SK-N-MC (cell line): ENCODE measurements around the gene NOM1.

Experiments
- DNase-seq: peaks from one replicate; pipeline ENCODE4 v3.0.0-alpha.2; 2011; ENCODE audit warnings: low read depth, low spot score
- H3K27ac ChIP-seq: fragments of 200-600 bp; sonication (generic); 2 replicates; pipeline ENCODE4 v1.5.1; 2016; ENCODE audit warnings: mixed run types
- H3K36me3 ChIP-seq: fragments of 200-600 bp; sonication (generic); 2 replicates; pipeline ENCODE4 v1.6.1; 2017; ENCODE audit warnings: antibody characterized with exemption, low read length, mixed read lengths; ENCODE audit not compliant: insufficient read depth
- H3K4me3 ChIP-seq: fragments of 200-600 bp; sonication (generic); 2 replicates; pipeline ENCODE4 v1.5.1; 2016
- H3K9ac ChIP-seq: fragments of 200-600 bp; sonication (generic); 2 replicates; pipeline ENCODE4 v1.8.0; 2017; ENCODE audit warnings: mixed run types, mixed read lengths; ENCODE audit not compliant: insufficient read length
- H3K9me3 ChIP-seq: fragments of 200-600 bp; sonication (generic); 2 replicates; pipeline ENCODE4 v1.6.1; 2017; ENCODE audit warnings: low read depth, mild to moderate bottlenecking, antibody characterized with exemption, low read length, moderate library complexity, mixed read lengths
- EZH2 ChIP-seq: fragments of 200-600 bp; sonication (generic); IDR thresholded peaks from one replicate; pipeline ENCODE4 v1.6.1; 2017; ENCODE audit warnings: antibody characterized with exemption
- FOXP2 ChIP-seq: optimal IDR thresholded peaks from 2 replicates; pipeline ENCODE3; 2011; ENCODE audit warnings: mild to moderate bottlenecking, moderate library complexity; ENCODE audit not compliant: insufficient read depth; ENCODE audit errors: extremely low read length, control extremely low read depth
- POLR2AphosphoS5 ChIP-seq: IDR thresholded peaks from 2 replicates; pipeline ENCODE4 v1.6.1; 2012; ENCODE audit warnings: mild to moderate bottlenecking, low read depth, low read length, borderline replicate concordance

Gene NOM1

GRCh38 chr7:156964971-156965370, 15.5 kb downstream of the NOM1 start:
- TF ChIP-seq FOXP2 (no peak), EZH2 (no peak), POLR2AphosphoS5 (no peak)
- no peak overlapping the region for H3K27ac ChIP-seq
- no peak overlapping the region for H3K4me3 ChIP-seq
- no peak for DNase-seq
- peaks cover 71% of the 10 kb centered on the region for H3K36me3 ChIP-seq
- H3K9me3 ChIP-seq, result no peaks in the 10 kb centered on the region
- H3K9ac ChIP-seq, result no peak overlapping the region

- peaks cover 68% of the 10 kb centered on the region for H3K36me3 ChIP-seq
- no peak for DNase-seq
- no peak overlapping the region for H3K27ac ChIP-seq
- H3K9ac ChIP-seq, result no peak overlapping the region
- TF ChIP-seq FOXP2, result no peak
- no peak for TF ChIP-seq EZH2
- TF ChIP-seq POLR2AphosphoS5, result no peak
- no peak overlapping the region for H3K4me3 ChIP-seq
- H3K9me3 ChIP-seq, result no peaks in the 10 kb centered on the region
These were observed 16.9 kb downstream of the NOM1 start for GRCh38 chr7:156966387-156966786.

DNA sequence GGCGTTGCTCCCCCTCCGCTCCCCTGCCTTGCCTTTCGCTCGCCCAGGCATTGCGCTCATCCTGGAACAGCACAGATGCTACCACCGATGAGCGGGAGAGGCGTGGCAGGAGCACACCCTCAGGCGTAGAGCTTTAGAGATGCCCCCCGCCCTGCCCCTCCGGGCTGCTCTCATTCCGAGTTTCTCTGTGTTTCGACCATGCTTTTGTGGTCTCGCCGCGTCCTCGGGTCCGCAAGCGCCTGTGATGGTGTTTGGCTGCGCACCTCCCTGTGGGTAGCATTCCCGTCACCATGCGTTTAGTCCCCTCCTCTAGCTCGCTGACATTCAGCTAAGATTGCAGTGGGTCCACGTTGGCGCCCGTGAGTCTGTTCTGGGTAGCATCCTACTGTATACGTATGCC, 18.7 kb downstream of the NOM1 start:
- peaks cover 55% of the 10 kb centered on the region for H3K36me3 ChIP-seq
- TF ChIP-seq POLR2AphosphoS5 (no peak), FOXP2 (no peak), EZH2 (no peak)
- no peak overlapping the region for H3K27ac ChIP-seq
- no peak overlapping the region for H3K4me3 ChIP-seq
- no peak overlapping the region for H3K9ac ChIP-seq
- no peak for DNase-seq
- no peaks in the 10 kb centered on the region for H3K9me3 ChIP-seq

GRCh38 chr7:156969972-156970420, 20.5 kb downstream of the NOM1 start:
- DNase-seq, result no peak
- Histone ChIP-seq H3K27ac (no peak overlapping the region), H3K9me3 (no peaks in the 10 kb centered on the region), H3K9ac (no peak overlapping the region), H3K4me3 (no peak overlapping the region), H3K36me3 (peaks cover 38% of the 10 kb centered on the region)
- TF ChIP-seq POLR2AphosphoS5, result no peak
- TF ChIP-seq EZH2, result no peak
- no peak for TF ChIP-seq FOXP2

DNA sequence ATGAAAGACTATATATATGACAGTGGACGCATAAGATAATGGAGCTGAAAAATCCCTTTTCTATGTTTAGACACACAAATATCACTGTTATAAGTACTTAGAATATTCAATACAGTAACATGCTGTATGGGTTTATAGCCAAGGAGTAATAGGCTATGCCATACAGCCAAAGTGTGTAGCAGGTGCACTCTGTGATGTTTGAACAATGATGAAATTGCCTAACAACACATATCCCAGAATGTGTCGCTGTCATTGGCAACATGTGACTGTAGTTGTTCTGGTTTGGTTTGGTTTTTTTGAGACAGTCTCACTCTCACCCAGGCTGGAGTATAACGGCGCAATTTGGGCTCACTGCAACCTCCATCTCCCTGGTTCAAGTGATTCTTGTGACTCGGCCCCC, 26.1 kb downstream of the NOM1 start:
- Histone ChIP-seq H3K9ac (no peak overlapping the region), H3K36me3 (peaks cover 17% of the 10 kb centered on the region), H3K9me3 (no peaks in the 10 kb centered on the region), H3K4me3 (no peak overlapping the region), H3K27ac (no peak overlapping the region)
- TF ChIP-seq POLR2AphosphoS5, result no peak
- no peak for TF ChIP-seq FOXP2
- DNase-seq, result no peak

GRCh38 chr7:156979007-156979606, 29.6 kb downstream of the NOM1 start:
- Histone ChIP-seq H3K36me3 (peaks cover 4% of the 10 kb centered on the region), H3K4me3 (no peak overlapping the region), H3K9ac (no peak overlapping the region), H3K27ac (no peak overlapping the region), H3K9me3 (no peaks in the 10 kb centered on the region)
- no peak for TF ChIP-seq EZH2
- TF ChIP-seq POLR2AphosphoS5, result no peak
- TF ChIP-seq FOXP2, result no peak
- no peak for DNase-seq

- no peak overlapping the region for H3K27ac ChIP-seq
- H3K4me3 ChIP-seq, result no peak overlapping the region
- no peak overlapping the region for H3K9ac ChIP-seq
These were observed 30.2 kb downstream of the NOM1 start for GRCh38 chr7:156979711-156980110.

GRCh38 chr7:156984174-156984891, 34.8 kb downstream of the NOM1 start:
- Histone ChIP-seq H3K9me3 (no peaks in the 10 kb centered on the region), H3K27ac (no peak overlapping the region), H3K36me3 (no peaks in the 10 kb centered on the region), H3K9ac (no peak overlapping the region), H3K4me3 (no peak overlapping the region)
- no peak for DNase-seq
- TF ChIP-seq EZH2 (no peak), FOXP2 (no peak), POLR2AphosphoS5 (no peak)

More at GRCh38 chr7:156979711-156980110, 30.2 kb downstream of the NOM1 start:
- TF ChIP-seq POLR2AphosphoS5, result no peak
- no peak for TF ChIP-seq FOXP2
- DNase-seq, result no peak
- Histone ChIP-seq H3K9me3 (no peaks in the 10 kb centered on the region), H3K36me3 (peaks cover 4% of the 10 kb centered on the region)
